ENCODE measurements around the gene GABRA4.

The GABRA4 gene

GRCh38 chr4:46975812-46976553 is 17.4 kb downstream of the GABRA4 start:
- TF ChIP-seq CTCF (IDR thresholded peaks at IDR 0.05; ENCODE audit: control insufficient read depth, extremely low read depth, insufficient read depth), result no peak
- H3K4me3 ChIP-seq (ENCODE audit: low read depth, low read length), result no peak overlapping the region
- no peak for DNase-seq (ENCODE audit: low read depth)

- DNase-seq (ENCODE audit: low read depth), result no peak
- TF ChIP-seq CTCF (IDR thresholded peaks at IDR 0.05; ENCODE audit: control insufficient read depth, extremely low read depth, insufficient read depth), result no peak
- H3K4me3 ChIP-seq (ENCODE audit: low read depth, low read length), result no peak overlapping the region
Measured at GRCh38 chr4:46974891-46975543, 18.4 kb downstream of the GABRA4 start.

- no peak for DNase-seq (ENCODE audit: low read depth)
- no peak overlapping the region for H3K4me3 ChIP-seq (ENCODE audit: low read depth, low read length)
- TF ChIP-seq CTCF (IDR thresholded peaks at IDR 0.05; ENCODE audit: control insufficient read depth, extremely low read depth, insufficient read depth), result no peak
Measured at GRCh38 chr4:46968847-46969246, 24.5 kb downstream of the GABRA4 start.

GRCh38 chr4:46967631-46968030 is 25.8 kb downstream of the GABRA4 start:
- no peak overlapping the region for H3K4me3 ChIP-seq (ENCODE audit: low read depth, low read length)
- DNase-seq (ENCODE audit: low read depth), result no peak
- TF ChIP-seq CTCF (IDR thresholded peaks at IDR 0.05; ENCODE audit: control insufficient read depth, extremely low read depth, insufficient read depth), result no peak

- no peak overlapping the region for H3K4me3 ChIP-seq (ENCODE audit: low read depth, low read length)
- no peak for TF ChIP-seq CTCF (IDR thresholded peaks at IDR 0.05; ENCODE audit: control insufficient read depth, extremely low read depth, insufficient read depth)
- DNase-seq (ENCODE audit: low read depth), result no peak
Measured at GRCh38 chr4:46958742-46959488, 34.5 kb downstream of the GABRA4 start.

GRCh38 chr4:46956451-46956850 is 36.9 kb downstream of the GABRA4 start:
- TF ChIP-seq CTCF (IDR thresholded peaks at IDR 0.05; ENCODE audit: control insufficient read depth, extremely low read depth, insufficient read depth), result no peak
- no peak overlapping the region for H3K4me3 ChIP-seq (ENCODE audit: low read depth, low read length)
- no peak for DNase-seq (ENCODE audit: low read depth)

Data from LNCaP clone FGC (cell line).